Fibroblast of lung (primary cell): ENCODE measurements around the gene OR5AU1. TPM values are rescaled to one million over a fixed set of nuclear protein-coding genes. Genes with fewer than 3 reads are reported as not detected.

Source experiments
- DNase-seq, 2 donors: peaks; one replicate each; pipeline versions ENCODE4 v3.0.0 to v3.0.0-alpha.2; 2010; ENCODE audit warnings: low read depth in 2 of 2
- H2AFZ ChIP-seq: 2 replicates; pipeline ENCODE4 v1.5.1; 2012; ENCODE audit warnings: low read length, control low read depth, inconsistent platforms
- H3K27ac ChIP-seq: 2 replicates; pipeline ENCODE4 v1.5.1; 2011; ENCODE audit warnings: low read length, control low read depth; ENCODE audit not compliant: insufficient read depth
- H3K27me3 ChIP-seq: 2 replicates; pipeline ENCODE4 v1.5.1; 2011; ENCODE audit warnings: mild to moderate bottlenecking, low read length; ENCODE audit not compliant: control insufficient read depth, insufficient read depth
- H3K36me3 ChIP-seq: 2 replicates; pipeline ENCODE4 v1.5.1; 2011; ENCODE audit warnings: low read length; ENCODE audit not compliant: control insufficient read depth, insufficient read depth
- H3K4me1 ChIP-seq: 2 replicates; pipeline ENCODE4 v1.5.1; 2011; ENCODE audit warnings: low read length; ENCODE audit not compliant: control insufficient read depth, insufficient read depth; ENCODE audit errors: extremely low read depth
- H3K4me2 ChIP-seq: 2 replicates; pipeline ENCODE4 v1.5.1; 2011; ENCODE audit warnings: low read length, control low read depth; ENCODE audit not compliant: insufficient read depth; ENCODE audit errors: extremely low read depth
- H3K4me3 ChIP-seq, 4 experiments: fragments of 200-600 bp in 1 of 4; sonication (generic) in 1 of 4; replicated peaks in 1 of 4; 2 replicates each; pipeline ENCODE4 v1.5.1; 2011 to 2016; ENCODE audit warnings: low read length in 4 of 4, low read depth in 3 of 4, mild to moderate bottlenecking in 3 of 4, control low read depth in 2 of 4, inconsistent platforms in 1 of 4, mixed read lengths in 1 of 4; ENCODE audit not compliant: insufficient read depth in 1 of 4; ENCODE audit errors: control extremely low read depth in 1 of 4
- H3K79me2 ChIP-seq: 2 replicates; pipeline ENCODE4 v1.5.1; 2012; ENCODE audit warnings: mild to moderate bottlenecking, low read length, inconsistent platforms; ENCODE audit not compliant: control insufficient read depth, insufficient read depth
- H3K9ac ChIP-seq: 2 replicates; pipeline ENCODE4 v1.5.1; 2011; ENCODE audit warnings: mild to moderate bottlenecking, low read length, control low read depth; ENCODE audit not compliant: insufficient read depth
- H3K9me3 ChIP-seq: 2 replicates; pipeline ENCODE4 v1.5.1; 2012; ENCODE audit warnings: low read depth, low read length; ENCODE audit not compliant: control insufficient read depth, insufficient read depth
- H4K20me1 ChIP-seq: 2 replicates; pipeline ENCODE4 v1.5.1; 2011; ENCODE audit warnings: low read length; ENCODE audit not compliant: control insufficient read depth, insufficient read depth; ENCODE audit errors: extremely low read depth
- CTCF ChIP-seq, 2 donors: IDR thresholded peaks in 1 of 2; conservative IDR thresholded peaks in 1 of 2; 1 replicate in 1 of 2; 2 replicates in 1 of 2; pipeline ENCODE4 v1.5.1; 2011 to 2012; ENCODE audit warnings: low read length in 2 of 2, control low read depth in 1 of 2, inconsistent platforms in 1 of 2, low read depth in 1 of 2, mild to moderate bottlenecking in 1 of 2
- EZH2 ChIP-seq: IDR thresholded peaks from 2 replicates; pipeline ENCODE4 v1.5.1; 2012; ENCODE audit warnings: low read length, control low read depth, mild to moderate bottlenecking; ENCODE audit errors: missing control alignments
- polyA plus RNA-seq, 2 donors: library from polyadenylated mRNA; depleted of rRNA in 1 of 2; stranded (reverse) in 1 of 2; unstranded in 1 of 2; fragments of >200 nt; gene quantifications; 2 replicates each; pipeline ENCODE4 v1.2.1, GENCODE V29; 2011 to 2012; ENCODE audit warnings: missing spikeins in 1 of 2
- total RNA-seq: library from RNA; depleted of rRNA; stranded (reverse); fragments of >200 nt; gene quantifications from 2 replicates; pipeline ENCODE4 v1.2.1, GENCODE V29; 2014

OR5AU1 gene
- total and polyA plus RNA-seq, 2 donors (not counting 1 experiment from before 2014, with no cell fraction given): not detected

- TF ChIP-seq EZH2 (no peak), CTCF (conservative IDR thresholded peaks at IDR 0.05 in 1 of 2, IDR thresholded peaks at IDR 0.05 in 1 of 2; ENCODE audit: low read depth in 1 of 2, low read length in 2 of 2) (no peak)
These were observed 29.6 kb upstream of the OR5AU1 start for GRCh38 chr14:21185491-21185890.

DNA sequence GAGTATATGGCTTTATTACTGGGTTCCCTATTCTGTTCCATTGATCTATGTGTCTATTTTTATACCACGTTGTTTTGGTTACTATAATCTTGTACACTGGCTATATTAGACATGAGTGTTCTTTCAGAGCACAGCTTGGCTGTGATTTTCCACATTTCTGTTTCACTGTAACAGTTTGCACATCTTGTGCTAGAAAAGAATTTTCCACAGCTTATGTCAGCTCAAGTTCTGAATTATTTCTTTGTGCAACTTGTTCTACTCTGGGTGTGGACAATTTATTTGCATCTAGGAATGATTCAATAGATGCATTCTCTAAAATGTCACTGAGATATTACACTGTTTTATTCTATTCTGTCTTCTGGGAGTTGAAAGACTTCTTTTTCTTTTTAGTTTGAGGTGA lies 28.4 kb upstream of the OR5AU1 start:
- Histone ChIP-seq H3K4me1 (no peaks in the 10 kb centered on the region), H4K20me1 (no peaks in the 10 kb centered on the region), H2AFZ (no peak overlapping the region), H3K27me3 (no peaks in the 10 kb centered on the region), H3K9ac (no peak overlapping the region), H3K79me2 (no peaks in the 10 kb centered on the region), H3K36me3 (no peaks in the 10 kb centered on the region), H3K4me2 (no peak overlapping the region), H3K4me3 (no peak overlapping the region), H3K9me3 (no peaks in the 10 kb centered on the region), H3K27ac (no peak overlapping the region)
- no peak for DNase-seq
- TF ChIP-seq EZH2: no peak
- no peak for TF ChIP-seq CTCF (conservative IDR thresholded peaks at IDR 0.05 in 1 of 2, IDR thresholded peaks at IDR 0.05 in 1 of 2; ENCODE audit: low read depth in 1 of 2, low read length in 2 of 2)

More at GRCh38 chr14:21185491-21185890, 29.6 kb upstream of the OR5AU1 start:
- Histone ChIP-seq H3K4me3 (no peak overlapping the region), H3K27me3 (no peaks in the 10 kb centered on the region), H3K4me2 (no peak overlapping the region), H3K9ac (no peak overlapping the region), H2AFZ (no peak overlapping the region), H4K20me1 (no peaks in the 10 kb centered on the region), H3K9me3 (no peaks in the 10 kb centered on the region), H3K36me3 (no peaks in the 10 kb centered on the region), H3K27ac (no peak overlapping the region), H3K4me1 (no peaks in the 10 kb centered on the region), H3K79me2 (no peaks in the 10 kb centered on the region)
- no peak for DNase-seq

- Histone ChIP-seq H4K20me1 (no peaks in the 10 kb centered on the region), H3K79me2 (no peaks in the 10 kb centered on the region), H3K4me3 (no peak overlapping the region), H2AFZ (no peak overlapping the region), H3K9ac (no peak overlapping the region), H3K9me3 (no peaks in the 10 kb centered on the region), H3K27ac (no peak overlapping the region), H3K4me2 (no peak overlapping the region), H3K36me3 (no peaks in the 10 kb centered on the region), H3K27me3 (no peaks in the 10 kb centered on the region), H3K4me1 (no peaks in the 10 kb centered on the region)
- TF ChIP-seq EZH2: no peak
- no peak for TF ChIP-seq CTCF (conservative IDR thresholded peaks at IDR 0.05 in 1 of 2, IDR thresholded peaks at IDR 0.05 in 1 of 2; ENCODE audit: low read depth in 1 of 2, low read length in 2 of 2)
- no peak for DNase-seq
These were observed 26.3 kb upstream of the OR5AU1 start for GRCh38 chr14:21182166-21182565.
